ENCODE results near the gene KCNG1. TPM values are rescaled to one million over a fixed set of nuclear protein-coding genes. Genes with fewer than 3 reads are reported as not detected.

The KCNG1 gene
- total and polyA plus RNA-seq, 8 donors: 0.19 to 11.9 (median 2.7) TPM; not detected in 4

GRCh38 chr20:50968289-50968688 is 54.6 kb downstream of the KCNG1 start:
- TF ChIP-seq CTCF (IDR thresholded peaks at IDR 0.05): no peak
- no peak for TF ChIP-seq POLR2AphosphoS5 (IDR thresholded peaks at IDR 0.05)
- peaks cover 0 to 2% (median 0%) of the 10 kb centered on the region in 4 donors for H3K4me1 ChIP-seq
- H3K27ac ChIP-seq: no peak overlapping the region
- H3K4me3 ChIP-seq: no peak overlapping the region
- WGBS, 5 donors: 73 to 81% (median 76%) methylated on average over 9 of the region's 9 CpGs
- H3K9me3 ChIP-seq: no peaks in the 10 kb centered on the region
- no peaks in the 10 kb centered on the region for H3K27me3 ChIP-seq
- no peaks in the 10 kb centered on the region for H3K36me3 ChIP-seq
- DNase-seq: no peak
- intact Hi-C loops (cut with DNase I; ENCODE audit: low total_unique reads): no loop called here

GRCh38 chr20:50967586-50967985 is 55.3 kb downstream of the KCNG1 start:
- H3K36me3 ChIP-seq: peaks cover 0 to 2% (median under 1%) of the 10 kb centered on the region in 4 donors
- H3K4me1 ChIP-seq: peaks cover 0 to 9% (median 6%) of the 10 kb centered on the region in 4 donors
- no peaks in the 10 kb centered on the region for H3K27me3 ChIP-seq
- DNase-seq: no peak
- WGBS, 5 donors: 31 to 49% (median 45%) methylated on average over 7 of the region's 7 CpGs
- H3K4me3 ChIP-seq: no peak overlapping the region
- TF ChIP-seq POLR2AphosphoS5 (IDR thresholded peaks at IDR 0.05) (no peak), EP300 (IDR thresholded peaks at IDR 0.05) (no peak), POLR2A (IDR thresholded peaks at IDR 0.05) (no peak), CTCF (IDR thresholded peaks at IDR 0.05) (no peak)
- no peaks in the 10 kb centered on the region for H3K9me3 ChIP-seq
- H3K27ac ChIP-seq: no peak overlapping the region
- intact Hi-C loops (cut with DNase I; ENCODE audit: low total_unique reads): no loop called here

- H3K9me3 ChIP-seq: no peaks in the 10 kb centered on the region
- no peak for TF ChIP-seq POLR2A (IDR thresholded peaks at IDR 0.05)
- no peak for TF ChIP-seq EP300 (IDR thresholded peaks at IDR 0.05)
- no peak for TF ChIP-seq CTCF (IDR thresholded peaks at IDR 0.05)
- intact Hi-C loops (cut with DNase I; ENCODE audit: low total_unique reads): no loop called here
- H3K27ac ChIP-seq: peak overlapping the region in 4 of 5 donors; percentile 90 to 94 (median 94)
- H3K27me3 ChIP-seq: no peaks in the 10 kb centered on the region
- peak overlapping the region; percentile 91 to 100 (median 94) for H3K4me3 ChIP-seq
- H3K4me1 ChIP-seq: peaks cover 35 to 71% (median 58%) of the 10 kb centered on the region in 4 donors
- 55 to 89% (median 57%) methylated on average over 12 to 25 of the region's 25 CpGs for WGBS, 5 donors
- DNase-seq: no peak
- H3K36me3 ChIP-seq: peaks cover 8 to 25% (median 15%) of the 10 kb centered on the region in 4 donors
Measured at GRCh38 chr20:50959543-50960126, 63.3 kb downstream of the KCNG1 start.

- H3K36me3 ChIP-seq: peaks cover 8 to 32% (median 22%) of the 10 kb centered on the region in 4 donors
- H3K27me3 ChIP-seq: no peaks in the 10 kb centered on the region
- WGBS, 5 donors: 1 to 4% (median 2%) methylated on average over 33 to 67 of the region's 67 CpGs
- H3K4me3 ChIP-seq: peak within 1 kb of the TSS; percentile 91 to 100 (median 94)
- TF ChIP-seq POLR2A (IDR thresholded peaks at IDR 0.05) (no peak), POLR2AphosphoS5 (IDR thresholded peaks at IDR 0.05) (peak in 2 of 3 donors; percentile 2 to 26)
- H3K27ac ChIP-seq: peak within 1 kb of the TSS; percentile 86 to 94 (median 93)
- intact Hi-C loops (cut with DNase I; ENCODE audit: low total_unique reads): no loop called here
- H3K9me3 ChIP-seq: no peaks in the 10 kb centered on the region
- H3K4me1 ChIP-seq: peaks cover 35 to 74% (median 61%) of the 10 kb centered on the region in 4 donors
- peak; percentile 86 to 96 for DNase-seq
Measured at GRCh38 chr20:50958615-50959542, 64.0 kb downstream of the KCNG1 start, which contains the start of gene MOCS3. Gene MOCS3, plus strand, starts transcription at chr20:50958818. Its CDS starts 25 bp downstream, at chr20:50958843.

Data from stomach (tissue), 9 donors.